ENCODE measurements around the gene FAM78A.
A peak's percentile ranks its signal among the peaks of the same experiment; 100 is the strongest.
"Not testable (repeated sequence)": the region's sequence is repeated elsewhere in the genome, so short reads cannot be mapped to it uniquely, and the experiment has no call there.

Gene FAM78A

DNA sequence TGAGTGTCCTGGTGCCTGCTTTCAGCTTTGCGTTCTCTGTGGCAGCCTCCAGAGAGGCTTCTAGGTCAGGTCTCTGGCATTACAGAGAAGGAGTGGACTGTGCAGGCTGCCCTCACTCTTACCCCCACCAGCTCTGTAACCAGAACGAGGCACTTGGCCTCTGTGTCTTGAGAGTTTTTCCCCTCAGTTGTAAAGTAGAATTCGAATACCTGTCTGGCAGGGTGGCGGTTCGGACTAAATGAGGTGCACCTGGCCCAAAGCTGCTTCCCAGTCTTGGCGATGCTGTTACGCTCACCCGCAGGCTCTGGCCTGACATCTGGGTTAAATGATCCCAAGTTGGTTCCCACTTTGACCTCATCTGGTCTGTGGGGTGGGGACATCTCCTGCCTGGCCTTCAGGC is 40.1 kb downstream of the FAM78A start:
- DNase-seq: no peak

DNA sequence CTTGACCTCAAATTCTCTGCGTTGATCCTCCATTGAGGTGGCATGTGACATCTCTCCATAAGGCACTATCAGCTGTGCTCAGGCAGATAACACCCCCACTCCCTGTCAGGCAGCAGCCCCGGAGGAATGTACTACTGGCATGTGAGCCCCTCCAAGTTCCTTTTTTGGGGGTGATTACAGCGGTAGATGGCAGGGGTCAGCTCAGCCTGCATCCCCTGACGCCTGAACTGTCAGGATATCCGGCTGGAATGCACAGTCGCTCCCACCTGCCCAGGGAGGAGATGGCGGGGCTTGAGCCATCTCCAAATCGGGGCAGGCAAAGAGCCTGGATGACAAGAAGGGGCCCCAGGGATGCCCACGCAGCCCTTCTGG is 40.8 kb downstream of the FAM78A start:
- no peak for DNase-seq

DNA sequence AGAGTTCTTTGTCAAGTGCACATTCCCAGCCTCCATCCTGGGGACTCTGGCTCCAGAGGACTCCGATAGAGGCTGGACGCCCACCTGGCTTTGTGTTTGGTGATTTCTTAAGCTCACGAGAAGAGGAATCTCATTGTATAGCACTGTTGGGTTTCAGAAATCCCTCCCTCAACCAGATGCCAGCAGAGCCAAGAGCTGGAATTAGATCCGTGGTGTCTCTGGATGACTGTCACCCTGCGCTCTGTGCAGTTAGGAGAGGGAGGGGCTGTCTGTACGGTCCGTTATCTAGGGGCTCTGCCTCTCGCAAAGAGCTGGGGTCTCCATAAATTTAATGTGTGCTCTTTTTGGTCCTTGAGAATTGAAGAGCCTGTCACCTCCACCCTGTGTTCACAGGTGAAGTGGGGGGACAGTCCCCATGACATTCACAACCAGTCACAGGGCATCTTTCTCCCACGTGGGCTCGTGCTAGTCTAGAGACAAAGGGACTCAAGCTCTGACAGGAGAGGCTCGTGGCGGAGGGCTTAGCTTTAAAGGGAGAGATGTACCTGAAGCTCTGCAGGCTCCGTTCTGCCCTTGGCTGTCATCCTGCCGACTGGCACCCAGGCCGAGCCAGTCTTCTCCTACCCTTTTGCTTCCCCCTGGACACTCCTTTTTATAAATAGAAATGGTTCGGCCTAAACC is 41.4 kb downstream of the FAM78A start:
- no peak for DNase-seq

DNA sequence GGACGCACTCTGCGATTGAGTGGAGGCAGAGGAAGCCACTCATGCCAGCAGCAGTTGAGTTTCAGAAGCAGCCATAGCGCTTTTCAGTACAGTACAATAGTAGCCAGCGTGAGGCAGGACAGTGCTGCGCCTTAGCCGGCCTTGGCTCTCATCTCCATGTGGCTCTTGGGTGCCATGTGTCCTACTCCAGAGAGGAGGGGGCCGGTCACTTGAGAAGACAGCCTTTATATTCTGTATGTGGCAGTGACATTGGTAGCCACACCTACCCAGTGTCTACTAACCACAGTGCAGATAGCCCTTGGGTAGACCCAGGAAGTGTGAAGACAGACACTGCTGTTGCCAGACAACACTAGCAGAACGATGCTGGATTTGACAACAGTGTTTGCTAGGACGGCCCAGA is 42.3 kb downstream of the FAM78A start:
- no peak for DNase-seq

DNA sequence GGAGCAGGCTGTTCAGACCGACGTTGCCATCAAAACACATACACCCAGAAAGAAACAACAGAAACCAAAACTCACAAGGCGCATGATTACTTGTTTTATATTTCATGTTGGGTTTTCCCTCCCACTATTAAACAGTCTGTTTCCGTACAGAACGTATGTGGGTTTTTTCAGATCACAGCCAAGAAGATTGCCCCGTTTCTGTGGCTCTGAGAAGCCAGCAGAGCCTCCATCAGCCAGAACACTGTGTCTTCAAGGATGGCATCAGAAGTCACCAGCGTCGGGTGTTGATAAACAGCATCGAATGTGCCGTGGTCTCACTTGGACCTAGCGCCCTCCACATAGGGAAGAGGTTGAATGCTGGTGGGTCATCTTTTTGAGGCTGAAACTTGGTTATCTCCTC is 42.8 kb downstream of the FAM78A start:
- DNase-seq: no peak

DNA sequence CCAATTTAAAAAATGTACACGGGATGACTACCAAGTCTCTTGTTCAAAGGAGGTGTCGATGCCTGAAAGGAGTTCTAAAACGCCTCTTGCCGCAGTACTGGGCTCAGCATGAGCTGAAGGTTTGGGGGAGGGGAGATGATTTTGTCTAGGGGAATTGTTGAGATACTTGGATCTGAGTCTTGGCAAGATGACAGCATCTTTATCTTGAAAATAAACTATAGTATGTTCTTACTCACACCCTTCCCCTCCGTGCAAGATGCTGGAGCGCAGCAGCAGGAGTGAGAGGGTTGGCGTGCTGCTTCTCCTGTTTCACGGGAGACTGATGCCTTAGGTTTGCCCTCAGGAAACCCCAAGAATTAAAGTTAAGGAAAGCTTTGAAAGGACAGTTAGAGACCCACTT is 47.3 kb downstream of the FAM78A start:
- DNase-seq: no peak

DNA sequence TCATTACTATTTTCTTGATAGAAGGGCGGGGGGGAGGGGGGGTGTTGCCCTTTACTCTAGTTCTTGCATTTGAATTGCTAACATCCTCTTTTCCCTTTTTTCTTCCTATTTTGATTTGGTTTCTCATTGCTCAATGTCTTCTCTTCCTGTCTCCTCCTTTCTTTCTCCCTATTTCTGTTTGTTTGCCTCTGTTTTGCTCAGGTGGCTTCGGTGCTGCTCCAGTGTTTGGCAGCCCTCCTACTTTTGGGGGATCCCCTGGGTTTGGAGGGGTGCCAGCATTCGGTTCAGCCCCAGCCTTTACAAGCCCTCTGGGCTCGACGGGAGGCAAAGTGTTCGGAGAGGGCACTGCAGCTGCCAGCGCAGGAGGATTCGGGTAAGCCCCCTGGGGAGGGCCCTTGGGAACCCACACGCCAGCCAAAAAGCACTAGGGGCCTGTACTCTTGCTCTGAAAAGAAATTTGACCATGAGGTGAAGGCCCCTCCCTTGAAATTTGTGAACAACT is 48.3 kb downstream of the FAM78A start:
- no peak for DNase-seq

DNA sequence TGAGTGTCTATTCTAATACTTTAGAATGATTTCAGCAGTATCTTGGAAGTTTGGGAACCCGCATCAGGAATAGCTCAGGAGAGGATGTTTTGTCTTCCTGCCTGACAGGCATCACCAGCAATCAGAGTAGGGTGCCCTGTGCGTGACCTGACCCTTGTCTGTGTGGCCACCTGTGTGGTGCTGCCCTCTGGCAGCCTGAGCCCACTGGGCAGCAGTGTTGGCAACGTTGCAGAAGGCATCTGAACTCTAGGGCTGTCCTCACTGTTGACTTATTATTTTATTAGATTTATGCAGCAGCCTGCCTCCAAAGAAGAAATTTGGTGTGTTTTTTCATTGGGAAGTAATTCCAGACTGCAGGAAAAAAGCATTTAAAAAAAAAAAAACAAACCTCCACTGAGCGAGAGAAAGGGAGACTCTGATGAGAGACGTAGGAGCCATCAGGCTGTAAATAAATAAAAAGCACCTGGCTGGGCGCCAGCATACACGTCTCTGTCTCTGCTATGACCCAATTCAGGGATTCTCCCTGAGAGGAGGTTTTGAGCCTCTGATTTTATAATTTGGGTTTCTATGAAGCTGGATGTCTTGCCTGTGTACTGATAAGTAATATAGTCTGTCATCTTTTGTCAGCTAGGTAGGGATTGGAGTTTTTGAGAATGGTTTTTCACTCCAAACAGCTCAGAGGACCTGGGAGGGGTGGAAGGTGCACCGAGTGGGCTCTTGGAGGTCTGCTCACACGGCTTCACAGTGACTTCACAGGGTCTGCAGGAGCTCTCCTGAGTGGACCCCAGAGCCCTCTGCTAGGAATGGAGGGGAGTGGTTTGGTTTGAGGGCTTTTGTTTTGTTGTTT is 49.0 kb downstream of the FAM78A start:
- DNase-seq: peak; percentile 27

DNA sequence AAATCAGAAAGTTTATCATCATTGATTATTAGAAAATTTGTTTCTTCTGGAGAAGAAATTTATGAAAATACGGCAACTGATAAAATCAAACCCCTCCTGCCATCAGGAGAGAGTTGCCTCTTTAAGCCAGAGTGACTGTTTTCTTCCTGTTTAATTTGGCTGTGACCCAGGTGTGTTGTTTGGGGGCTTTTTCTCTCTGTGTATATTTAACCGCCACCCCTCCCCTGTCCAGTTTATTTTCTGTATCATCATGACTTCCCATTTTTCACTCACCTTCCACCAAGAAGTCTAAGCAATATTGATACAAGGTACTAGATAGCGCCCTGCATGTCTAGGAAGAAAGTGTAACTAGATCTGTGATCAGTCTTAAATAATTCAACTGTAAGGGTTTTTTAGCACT is 50.1 kb downstream of the FAM78A start:
- no peak for DNase-seq

DNA sequence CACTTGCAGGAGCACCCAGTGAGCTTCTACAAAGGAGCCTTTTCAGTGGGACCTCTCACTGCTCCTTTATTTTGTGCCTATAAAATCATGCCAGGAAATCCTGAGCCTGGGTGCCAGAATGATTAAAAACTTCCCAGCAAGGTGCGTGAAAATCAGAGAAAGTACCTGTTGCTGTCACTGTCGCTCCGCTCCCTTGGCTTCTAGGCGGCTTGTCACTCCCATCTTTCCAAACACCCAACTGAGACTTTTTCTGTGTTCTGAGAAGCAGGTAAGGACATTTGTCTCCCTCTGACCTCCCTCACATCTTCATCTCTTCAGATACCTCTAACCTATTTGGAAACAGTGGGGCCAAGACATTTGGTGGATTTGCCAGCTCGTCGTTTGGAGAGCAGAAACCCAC is 53.9 kb downstream of the FAM78A start:
- no peak for DNase-seq

DNA sequence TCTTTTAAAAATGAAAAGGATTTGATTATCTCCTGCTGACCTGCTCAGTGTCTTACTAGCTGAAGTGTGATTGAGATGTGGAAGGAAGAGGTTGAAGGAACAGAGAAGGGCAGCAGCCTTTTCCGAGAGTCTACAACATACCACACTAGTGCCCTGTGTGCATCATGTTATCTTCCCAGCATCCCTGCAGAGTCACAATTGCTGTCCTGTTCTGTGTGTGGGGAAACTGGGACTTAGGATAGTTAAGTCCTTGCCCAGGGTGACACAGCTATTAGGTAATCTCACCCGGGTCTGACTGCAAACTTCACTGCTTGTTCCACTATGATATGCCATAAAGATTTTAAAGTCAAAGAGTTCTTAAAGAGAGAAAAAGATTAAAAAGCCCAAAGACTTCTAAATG is 55.8 kb downstream of the FAM78A start:
- DNase-seq: no peak

DNA sequence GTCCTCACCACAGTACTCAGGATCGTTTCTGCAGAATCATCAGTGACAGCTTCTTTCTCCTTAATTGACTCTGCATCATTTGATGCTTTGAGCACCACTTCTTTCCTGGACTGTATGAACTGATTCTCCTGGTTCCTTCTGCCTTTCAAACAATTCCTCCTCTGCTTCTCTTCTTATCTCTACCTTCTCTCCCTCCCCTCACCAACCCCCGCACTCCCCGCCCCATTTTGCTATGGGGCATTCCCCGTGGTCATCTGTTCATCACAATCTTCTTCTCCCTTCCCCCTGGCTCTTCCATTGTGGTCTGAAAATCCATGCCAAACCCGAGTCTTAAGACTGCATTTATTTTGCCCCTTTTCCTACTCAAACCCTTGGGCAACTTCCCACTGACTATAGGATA is 57.9 kb downstream of the FAM78A start:
- no peak for DNase-seq

DNA sequence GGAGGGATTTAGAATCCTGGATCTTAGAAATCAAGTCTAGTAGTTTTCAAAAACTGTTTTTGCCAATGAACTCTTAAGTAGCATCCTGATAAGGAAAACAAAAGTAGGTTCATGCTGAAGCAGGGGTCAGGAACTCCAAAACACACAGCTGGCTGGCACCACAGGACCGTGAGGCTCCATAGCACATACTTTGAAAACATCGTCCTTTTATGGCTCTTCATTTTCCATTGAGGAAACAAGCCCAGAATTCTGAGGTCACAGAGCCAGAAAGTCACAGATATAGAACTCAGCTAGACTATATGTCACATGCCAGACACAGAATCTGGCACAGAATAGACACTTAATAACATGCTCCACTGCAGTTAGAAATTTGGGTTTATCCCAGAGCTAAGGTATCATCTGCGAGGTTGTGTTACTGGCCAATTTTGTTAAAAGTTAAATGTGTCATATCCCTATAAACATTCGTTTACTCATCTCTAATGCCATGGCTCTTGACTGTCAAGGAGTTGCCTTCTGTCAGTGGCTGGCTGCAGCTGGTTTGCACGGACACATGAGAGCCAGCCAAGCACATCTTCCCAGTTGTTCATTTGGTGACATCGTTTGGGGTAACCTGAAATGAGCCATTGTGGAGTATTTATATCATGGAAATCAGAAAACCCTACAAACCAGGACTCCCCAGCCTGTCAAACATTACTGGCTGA is 58.8 kb downstream of the FAM78A start:
- DNase-seq: no peak

DNA sequence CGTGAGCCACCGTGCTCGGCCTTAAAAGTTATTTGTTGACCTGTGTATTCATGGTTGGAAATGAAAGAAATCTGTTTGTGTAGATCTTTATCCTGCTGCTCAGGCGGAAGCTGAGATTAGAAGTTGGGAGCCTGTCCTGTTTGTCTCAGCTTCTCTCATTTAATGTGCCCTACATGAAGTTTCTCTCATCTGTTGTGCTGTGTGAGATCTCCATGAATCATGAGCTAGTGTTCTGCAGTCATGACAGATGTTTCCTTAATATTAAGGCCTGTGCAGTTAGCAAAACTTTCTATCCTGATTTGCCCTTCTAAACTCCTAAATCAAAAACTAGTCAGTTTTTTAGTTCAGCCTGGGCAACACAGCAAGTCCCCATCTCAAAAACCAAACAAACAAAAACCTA is 59.5 kb downstream of the FAM78A start:
- DNase-seq: no peak

DNA sequence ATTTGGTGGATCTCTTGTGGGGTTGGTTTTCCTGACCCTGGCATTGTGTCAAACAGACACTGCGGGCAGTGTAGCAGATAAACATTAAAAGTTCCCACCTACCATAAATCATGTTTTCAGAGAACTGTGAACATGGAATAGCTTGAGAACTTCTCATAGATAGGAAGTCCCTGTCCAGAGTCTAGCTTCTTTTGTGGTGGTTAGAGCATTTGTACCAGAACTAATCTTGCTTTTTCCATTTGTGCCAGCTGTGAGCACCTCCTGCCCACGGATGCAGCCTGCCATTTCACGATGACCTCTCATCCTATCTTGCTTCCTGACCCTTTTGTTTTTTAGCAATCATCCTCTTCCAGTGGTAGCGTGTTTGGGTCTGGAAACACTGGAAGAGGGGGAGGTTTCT is 61.4 kb downstream of the FAM78A start:
- DNase-seq: no peak

DNA sequence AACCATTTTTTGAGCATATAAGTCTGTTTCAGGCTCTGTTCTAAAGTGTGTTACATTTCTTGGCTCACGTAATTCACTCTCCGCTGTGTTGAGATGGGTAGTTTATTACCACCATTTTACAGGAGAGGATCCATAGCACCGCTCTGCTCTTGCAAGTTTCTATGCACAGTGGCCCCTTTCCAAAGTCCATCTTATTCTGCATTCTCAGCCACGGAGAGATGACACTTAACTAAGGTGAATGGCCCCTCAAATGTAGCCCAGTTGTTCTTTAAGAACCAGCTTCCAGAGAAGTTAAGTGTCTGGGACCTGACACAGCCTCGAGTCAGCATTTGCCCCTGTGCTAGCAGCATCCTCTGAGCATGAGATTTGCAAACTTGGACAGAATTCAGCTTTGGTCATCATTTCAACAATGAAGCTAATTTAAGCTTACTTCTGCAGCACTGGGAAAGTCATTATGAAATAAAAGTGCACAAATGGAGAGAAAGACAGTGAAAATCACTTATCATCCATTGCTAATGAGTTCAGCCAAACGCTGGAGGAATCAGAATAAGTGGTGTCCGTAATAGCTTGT is 61.9 kb downstream of the FAM78A start:
- DNase-seq: no peak

DNA sequence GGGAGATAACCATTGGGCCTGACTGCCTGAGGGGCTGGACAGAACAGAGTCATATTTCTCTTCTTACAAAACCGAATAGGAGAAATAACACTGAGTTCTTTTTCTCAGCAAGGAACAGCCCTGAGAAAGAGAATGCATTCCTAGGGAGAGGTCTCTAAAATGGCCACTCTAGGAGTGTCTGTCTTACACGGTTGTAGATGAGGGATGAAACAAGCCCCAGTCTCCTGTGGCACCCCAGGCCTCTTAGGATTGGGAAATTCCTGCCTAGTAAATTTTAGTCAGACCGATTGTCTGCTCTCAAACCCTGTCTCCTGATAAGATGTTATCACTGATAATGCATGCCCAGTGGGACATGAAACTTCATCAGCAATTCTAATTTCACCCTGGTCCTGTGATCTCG is 64.4 kb downstream of the FAM78A start:
- not testable (repeated sequence) for DNase-seq

Measured in retina (tissue), 1 donor.